Liver (tissue), 9 donors: ENCODE data around the gene S100A2. TPM values are rescaled to one million over a fixed set of nuclear protein-coding genes. Genes with fewer than 3 reads are reported as not detected.

Experiments
- DNase-seq: peaks from one replicate; pipeline ENCODE4 v3.0.0-alpha.2; 2017; ENCODE audit warnings: low spot score
- H3K27ac ChIP-seq, 2 donors: one replicate each; pipeline ENCODE4 v1.7.0; 2013; ENCODE audit warnings: inconsistent platforms in 2 of 2, low read length in 2 of 2, control low read depth in 1 of 2, low read depth in 1 of 2, mild to moderate bottlenecking in 1 of 2
- H3K27me3 ChIP-seq, 4 donors: one replicate each; pipeline versions ENCODE4 v1.6.1 to v1.7.0; 2013; ENCODE audit warnings: low read length in 3 of 4, inconsistent platforms in 1 of 4, mild to moderate bottlenecking in 1 of 4, moderate library complexity in 1 of 4; ENCODE audit not compliant: control insufficient read depth in 4 of 4, insufficient read depth in 4 of 4
- H3K36me3 ChIP-seq, 4 donors: one replicate each; pipeline versions ENCODE4 v1.6.1 to v1.7.0; 2013; ENCODE audit warnings: low read length in 3 of 4, mild to moderate bottlenecking in 3 of 4, low read depth in 1 of 4, moderate library complexity in 1 of 4; ENCODE audit not compliant: control insufficient read depth in 4 of 4, insufficient read depth in 3 of 4
- H3K4me1 ChIP-seq, 4 donors: one replicate each; pipeline versions ENCODE4 v1.6.1 to v1.7.0; 2013; ENCODE audit warnings: low read length in 3 of 4, mild to moderate bottlenecking in 3 of 4, moderate library complexity in 1 of 4; ENCODE audit not compliant: control insufficient read depth in 4 of 4, insufficient read depth in 4 of 4
- H3K4me3 ChIP-seq, 3 donors: one replicate each; pipeline versions ENCODE4 v1.6.1 to v1.7.0; 2013; ENCODE audit warnings: low read length in 3 of 3, control low read depth in 1 of 3, low read depth in 1 of 3, mild to moderate bottlenecking in 1 of 3
- H3K9ac ChIP-seq, 2 donors: one replicate each; pipeline ENCODE4 v1.7.0; 2013; ENCODE audit warnings: low read length in 2 of 2, mild to moderate bottlenecking in 2 of 2, moderate library complexity in 2 of 2, control low read depth in 1 of 2, low read depth in 1 of 2
- H3K9me3 ChIP-seq, 4 donors: one replicate each; pipeline versions ENCODE4 v1.6.1 to v1.7.0; 2013; ENCODE audit warnings: low read length in 3 of 4; ENCODE audit not compliant: control insufficient read depth in 4 of 4
- CTCF ChIP-seq: fragments of 150-350 bp; IDR thresholded peaks from 2 replicates; pipeline ENCODE4 v1.5.1; 2017; ENCODE audit warnings: improper control_type of control experiment, low read depth, low read length; ENCODE audit not compliant: missing input control
- FOXA1 ChIP-seq: IDR thresholded peaks from 2 replicates; pipeline ENCODE4 v1.6.1; 2016; ENCODE audit warnings: antibody characterized with exemption
- FOXA2 ChIP-seq: IDR thresholded peaks from 2 replicates; pipeline ENCODE4 v1.6.1; 2016; ENCODE audit warnings: antibody characterized with exemption
- GABPA ChIP-seq, 2 donors: IDR thresholded peaks in 1 of 2; conservative IDR thresholded peaks in 1 of 2; 2 replicates each; pipeline ENCODE4 v1.6.1; 2016; ENCODE audit warnings: antibody characterized with exemption in 2 of 2, mild to moderate bottlenecking in 1 of 2, moderate library complexity in 1 of 2
- HNF4G ChIP-seq: IDR thresholded peaks from 2 replicates; pipeline ENCODE4 v1.6.1; 2016; ENCODE audit warnings: antibody characterized with exemption
- JUND ChIP-seq, 2 donors: IDR thresholded peaks; 2 replicates each; pipeline ENCODE4 v1.6.1; 2016; ENCODE audit warnings: antibody characterized with exemption in 2 of 2
- MAX ChIP-seq: IDR thresholded peaks from 2 replicates; pipeline ENCODE4 v1.6.1; 2016; ENCODE audit warnings: antibody characterized with exemption
- NR2F2 ChIP-seq: IDR thresholded peaks from 2 replicates; pipeline ENCODE4 v1.6.1; 2016; ENCODE audit warnings: antibody characterized with exemption
- RAD21 ChIP-seq, 2 donors: IDR thresholded peaks; 2 replicates each; pipeline ENCODE4 v1.6.1; 2016; ENCODE audit warnings: antibody characterized with exemption in 2 of 2, mild to moderate bottlenecking in 2 of 2
- RXRA ChIP-seq, 2 donors: IDR thresholded peaks; 2 replicates each; pipeline ENCODE4 v1.6.1; 2017 to 2018; ENCODE audit warnings: antibody characterized with exemption in 2 of 2, mild to moderate bottlenecking in 1 of 2
- SP1 ChIP-seq: IDR thresholded peaks from 2 replicates; pipeline ENCODE4 v1.6.1; 2018; ENCODE audit warnings: antibody characterized with exemption, mild to moderate bottlenecking
- YY1 ChIP-seq: IDR thresholded peaks from 2 replicates; pipeline ENCODE4 v1.6.1; 2016; ENCODE audit warnings: antibody characterized with exemption, mild to moderate bottlenecking
- ZBTB33 ChIP-seq: IDR thresholded peaks from 2 replicates; pipeline ENCODE4 v1.6.1; 2016; ENCODE audit warnings: antibody characterized with exemption
- WGBS: extraction: QIAGEN DNeasy Blood & Tissue Kit; methylation state at CpG from one replicate; pipeline ENCODE4 v1.1.7; 2013; 5-methylcytosine and 5-hydroxymethylcytosine counted together
- polyA plus RNA-seq, 2 donors: library from polyadenylated mRNA; stranded (reverse) in 1 of 2; unstranded in 1 of 2; fragments of 200-250 nt in 1 of 2; fragments of >200 nt in 1 of 2; fragmentation: Nextera tagmentation in 1 of 2; extraction: Ambion mirVana in 1 of 2; gene quantifications; one replicate each; pipeline versions ENCODE4 v1.2.1 to v1.2.3, GENCODE V29; 2013 to 2015
- total RNA-seq, 2 donors: library from RNA; depleted of rRNA; stranded (reverse); fragments of >200 nt; gene quantifications; one replicate each; pipeline ENCODE4 v1.2.3, GENCODE V29; 2014
- TF ChIP-seq, protein P1 (sequence below): IDR thresholded peaks from 2 replicates; pipeline ENCODE4 v1.6.1; 2016; ENCODE audit warnings: antibody characterized with exemption, mild to moderate bottlenecking
- TF ChIP-seq, protein P2 (sequence below): IDR thresholded peaks from 2 replicates; pipeline ENCODE4 v1.6.1; 2016; ENCODE audit warnings: antibody characterized with exemption
- donor health status: healthy.
- donor health status: healthy.
- donor health status: healthy.
- donor health status: healthy.
- donor health status: healthy.

The S100A2 gene
- total and polyA plus RNA-seq, 4 donors = 0.22 to 0.67 TPM; not detected in 2

- Histone ChIP-seq H3K9me3 (no peaks in the 10 kb centered on the region), H3K9ac (peak overlapping the region in 1 of 2 donors; percentile 8), H3K4me1 (peaks cover 23 to 63% (median 43%) of the 10 kb centered on the region in 4 donors), H3K36me3 (no peaks in the 10 kb centered on the region), H3K27ac (peak overlapping the region; percentile 90 to 95), H3K27me3 (no peaks in the 10 kb centered on the region), H3K4me3 (no peak overlapping the region)
- 83% methylated on average over 5 of the region's 5 CpGs for WGBS
- TF ChIP-seq SP1 (no peak), GABPA (IDR thresholded peaks at IDR 0.05 in 1 of 2, conservative IDR thresholded peaks at IDR 0.05 in 1 of 2) (no peak), CTCF (no peak), YY1 (no peak), JUND (IDR thresholded peaks at IDR 0.05) (no peak), NR2F2 (no peak), RAD21 (IDR thresholded peaks at IDR 0.05) (no peak), ZBTB33 (no peak), FOXA2 (no peak), FOXA1 (no peak), RXRA (IDR thresholded peaks at IDR 0.05) (no peak), HNF4G (no peak)
- TF ChIP-seq, protein P1, sequence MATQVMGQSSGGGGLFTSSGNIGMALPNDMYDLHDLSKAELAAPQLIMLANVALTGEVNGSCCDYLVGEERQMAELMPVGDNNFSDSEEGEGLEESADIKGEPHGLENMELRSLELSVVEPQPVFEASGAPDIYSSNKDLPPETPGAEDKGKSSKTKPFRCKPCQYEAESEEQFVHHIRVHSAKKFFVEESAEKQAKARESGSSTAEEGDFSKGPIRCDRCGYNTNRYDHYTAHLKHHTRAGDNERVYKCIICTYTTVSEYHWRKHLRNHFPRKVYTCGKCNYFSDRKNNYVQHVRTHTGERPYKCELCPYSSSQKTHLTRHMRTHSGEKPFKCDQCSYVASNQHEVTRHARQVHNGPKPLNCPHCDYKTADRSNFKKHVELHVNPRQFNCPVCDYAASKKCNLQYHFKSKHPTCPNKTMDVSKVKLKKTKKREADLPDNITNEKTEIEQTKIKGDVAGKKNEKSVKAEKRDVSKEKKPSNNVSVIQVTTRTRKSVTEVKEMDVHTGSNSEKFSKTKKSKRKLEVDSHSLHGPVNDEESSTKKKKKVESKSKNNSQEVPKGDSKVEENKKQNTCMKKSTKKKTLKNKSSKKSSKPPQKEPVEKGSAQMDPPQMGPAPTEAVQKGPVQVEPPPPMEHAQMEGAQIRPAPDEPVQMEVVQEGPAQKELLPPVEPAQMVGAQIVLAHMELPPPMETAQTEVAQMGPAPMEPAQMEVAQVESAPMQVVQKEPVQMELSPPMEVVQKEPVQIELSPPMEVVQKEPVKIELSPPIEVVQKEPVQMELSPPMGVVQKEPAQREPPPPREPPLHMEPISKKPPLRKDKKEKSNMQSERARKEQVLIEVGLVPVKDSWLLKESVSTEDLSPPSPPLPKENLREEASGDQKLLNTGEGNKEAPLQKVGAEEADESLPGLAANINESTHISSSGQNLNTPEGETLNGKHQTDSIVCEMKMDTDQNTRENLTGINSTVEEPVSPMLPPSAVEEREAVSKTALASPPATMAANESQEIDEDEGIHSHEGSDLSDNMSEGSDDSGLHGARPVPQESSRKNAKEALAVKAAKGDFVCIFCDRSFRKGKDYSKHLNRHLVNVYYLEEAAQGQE = no peak
- TF ChIP-seq, protein P2, sequence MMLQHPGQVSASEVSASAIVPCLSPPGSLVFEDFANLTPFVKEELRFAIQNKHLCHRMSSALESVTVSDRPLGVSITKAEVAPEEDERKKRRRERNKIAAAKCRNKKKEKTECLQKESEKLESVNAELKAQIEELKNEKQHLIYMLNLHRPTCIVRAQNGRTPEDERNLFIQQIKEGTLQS = no peak
- DNase-seq = no peak
Observed at GRCh38 chr1:153613406-153613805, 47.8 kb upstream of the S100A2 start.

DNA sequence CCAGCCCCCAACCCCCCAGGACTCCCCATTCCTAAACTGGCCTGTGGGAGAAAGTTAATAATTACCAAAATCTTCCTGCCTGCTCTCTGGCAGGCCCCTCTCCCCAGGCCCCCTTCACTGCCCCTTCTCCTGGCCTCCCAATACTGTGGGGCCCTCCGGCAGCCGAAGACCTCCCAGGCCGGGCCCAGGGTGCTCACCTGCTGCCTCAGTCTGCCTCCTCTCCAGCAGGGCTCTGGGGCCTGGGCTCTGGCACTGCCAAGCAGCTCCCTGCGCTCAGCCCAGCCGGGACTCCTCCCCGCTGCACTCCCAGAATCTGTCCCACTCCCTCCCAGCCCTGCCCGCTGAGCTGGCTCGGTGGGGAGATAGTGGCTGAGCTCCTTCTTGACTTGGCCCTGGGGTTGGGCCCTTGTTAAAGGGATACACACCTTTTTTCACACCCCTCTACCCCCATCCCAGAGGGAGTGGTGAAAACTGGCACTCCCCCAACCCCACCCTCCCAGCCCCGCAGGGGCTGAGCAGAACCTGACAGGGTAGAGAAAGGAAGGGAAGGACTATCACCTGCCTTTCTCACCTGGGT is 47.2 kb upstream of the S100A2 start, which contains the start of gene S100A16:
TSS of gene S100A16 (minus strand) at position 383 of the 577 bp plus-strand sequence. CDS start 4,986 bp downstream, outside the sequence.
- Histone ChIP-seq H3K4me3 (peak within 1 kb of the TSS; percentile 72 to 75 (median 74)), H3K4me1 (peaks cover 25 to 64% (median 46%) of the 10 kb centered on the region in 4 donors), H3K9me3 (no peaks in the 10 kb centered on the region), H3K27me3 (no peaks in the 10 kb centered on the region), H3K9ac (peak within 1 kb of the TSS; percentile 76 to 84), H3K36me3 (no peaks in the 10 kb centered on the region), H3K27ac (peak within 1 kb of the TSS; percentile 90 to 95)
- DNase-seq = peak; percentile 62
- 29% methylated on average over 9 of the region's 9 CpGs for WGBS
- peak; percentile 68 for TF ChIP-seq YY1
- TF ChIP-seq NR2F2 = no peak
- peak; percentile 37 for TF ChIP-seq MAX
- no peak for TF ChIP-seq FOXA2
- TF ChIP-seq ZBTB33 = no peak
- TF ChIP-seq, protein P2 = no peak
- TF ChIP-seq, protein P1 = no peak
